Trophoblast cell (in vitro differentiated cells and primary cell): ENCODE measurements around the gene BPNT1.
A peak's percentile ranks its signal among the peaks of the same experiment; 100 is the strongest.
"Not testable (repeated sequence)": the region's sequence is repeated elsewhere in the genome, so short reads cannot be mapped to it uniquely, and the experiment has no call there.

ENCODE experiments used
- DNase-seq, 2 donors: peaks; one replicate each; pipeline ENCODE4 v3.0.0-alpha.2; 2016
- H2AFZ ChIP-seq: 2 replicates; pipeline ENCODE4 v1.6.1; 2013; ENCODE audit warnings: low read length, moderate library complexity, mild to moderate bottlenecking; ENCODE audit not compliant: insufficient read depth, poor library complexity
- H2AK5ac ChIP-seq: 2 replicates; pipeline ENCODE4 v1.6.1; 2013; ENCODE audit warnings: mild to moderate bottlenecking, low read length
- H2BK120ac ChIP-seq: 2 replicates; pipeline ENCODE4 v1.6.1; 2013; ENCODE audit warnings: low read length, mild to moderate bottlenecking, moderate library complexity; ENCODE audit not compliant: insufficient read depth, poor library complexity
- H2BK12ac ChIP-seq: 2 replicates; pipeline ENCODE4 v1.6.1; 2013; ENCODE audit warnings: mild to moderate bottlenecking, low read length, moderate library complexity
- H2BK5ac ChIP-seq: 2 replicates; pipeline ENCODE4 v1.6.1; 2013; ENCODE audit warnings: low read length, low read depth, moderate library complexity, mild to moderate bottlenecking; ENCODE audit not compliant: poor library complexity
- H3K14ac ChIP-seq: 2 replicates; pipeline ENCODE4 v1.6.1; 2013; ENCODE audit warnings: mild to moderate bottlenecking, low read length
- H3K18ac ChIP-seq: 2 replicates; pipeline ENCODE4 v1.6.1; 2013; ENCODE audit warnings: mild to moderate bottlenecking, low read length
- H3K23ac ChIP-seq: 2 replicates; pipeline ENCODE4 v1.6.1; 2013; ENCODE audit warnings: low read length
- H3K27ac ChIP-seq: 2 replicates; pipeline ENCODE4 v1.5.1; 2013; ENCODE audit warnings: low read depth, mild to moderate bottlenecking, inconsistent platforms, low read length, moderate library complexity
- H3K27me3 ChIP-seq: 2 replicates; pipeline ENCODE4 v1.6.1; 2013; ENCODE audit warnings: inconsistent platforms, mild to moderate bottlenecking, low read length, moderate library complexity; ENCODE audit not compliant: insufficient read depth
- H3K36me3 ChIP-seq, 2 experiments: 1 replicate in 1 of 2; 2 replicates in 1 of 2; pipeline ENCODE4 v1.6.1; 2013; ENCODE audit warnings: low read length in 2 of 2, mild to moderate bottlenecking in 2 of 2, moderate library complexity in 1 of 2; ENCODE audit not compliant: insufficient read depth in 2 of 2, control insufficient read depth in 1 of 2
- H3K4ac ChIP-seq: 2 replicates; pipeline ENCODE4 v1.6.1; 2013; ENCODE audit warnings: low read depth, mild to moderate bottlenecking, low read length, moderate library complexity
- H3K4me1 ChIP-seq, 2 experiments: 1 replicate in 1 of 2; 2 replicates in 1 of 2; pipeline ENCODE4 v1.6.1; 2013; ENCODE audit warnings: low read length in 2 of 2, mild to moderate bottlenecking in 2 of 2, moderate library complexity in 1 of 2; ENCODE audit not compliant: insufficient read depth in 2 of 2, control insufficient read depth in 1 of 2
- H3K4me2 ChIP-seq: 2 replicates; pipeline ENCODE4 v1.6.1; 2013; ENCODE audit warnings: inconsistent platforms, mild to moderate bottlenecking, low read length, moderate library complexity
- H3K4me3 ChIP-seq: 2 replicates; pipeline ENCODE4 v1.5.1; 2013; ENCODE audit warnings: mild to moderate bottlenecking, low read depth, low read length, inconsistent platforms
- H3K79me1 ChIP-seq: one replicate; pipeline ENCODE4 v1.6.1; 2013; ENCODE audit warnings: low read length
- H3K79me2 ChIP-seq: 2 replicates; pipeline ENCODE4 v1.6.1; 2013; ENCODE audit warnings: low read length, mild to moderate bottlenecking; ENCODE audit not compliant: control insufficient read depth, insufficient read depth, poor library complexity
- H3K9ac ChIP-seq: 2 replicates; pipeline ENCODE4 v1.6.1; 2013; ENCODE audit warnings: mild to moderate bottlenecking, low read length
- H3K9me3 ChIP-seq: 2 replicates; pipeline ENCODE4 v1.6.1; 2013; ENCODE audit warnings: low read depth, mild to moderate bottlenecking, control low read depth, inconsistent platforms, low read length; ENCODE audit not compliant: insufficient read depth
- H4K12ac ChIP-seq: 2 replicates; pipeline ENCODE4 v1.6.1; 2013; ENCODE audit warnings: low read depth, mild to moderate bottlenecking, low read length, moderate library complexity
- H4K8ac ChIP-seq: 2 replicates; pipeline ENCODE4 v1.6.1; 2013; ENCODE audit warnings: low read depth, mild to moderate bottlenecking, low read length, moderate library complexity
- H4K91ac ChIP-seq: one replicate; pipeline ENCODE4 v1.6.1; 2013; ENCODE audit warnings: low read depth, mild to moderate bottlenecking, low read length, moderate library complexity
- WGBS: extraction: QIAGEN DNeasy Blood & Tissue Kit; methylation state at CpG from one replicate; pipeline ENCODE4 v1.1.7; 2013; ENCODE audit warnings: missing lambda C conversion rate; ENCODE audit not compliant: insufficient read length, insufficient coverage; ENCODE audit errors: extremely low coverage; 5-methylcytosine and 5-hydroxymethylcytosine counted together

Gene BPNT1

GRCh38 chr1:220121791-220122530, 32.4 kb upstream of the BPNT1 start:
- Histone ChIP-seq H2BK120ac (no peak overlapping the region), H2BK5ac (no peak overlapping the region), H2BK12ac (no peak overlapping the region), H3K4me3 (no peak overlapping the region), H2AFZ (no peak overlapping the region), H3K27ac (no peak overlapping the region), H3K4ac (no peak overlapping the region), H3K9me3 (no peaks in the 10 kb centered on the region), H3K79me1 (no peaks in the 10 kb centered on the region), H3K27me3 (no peaks in the 10 kb centered on the region), H3K4me1 (no peaks in the 10 kb centered on the region), H3K36me3 (peaks cover 2 to 5% of the 10 kb centered on the region in 2 experiments), H2AK5ac (no peak overlapping the region), H4K8ac (no peak overlapping the region), H4K91ac (no peak overlapping the region), H3K4me2 (no peak overlapping the region), H3K9ac (no peak overlapping the region), H3K23ac (no peak overlapping the region), H3K79me2 (no peaks in the 10 kb centered on the region), H4K12ac (no peak overlapping the region), H3K18ac (no peak overlapping the region), H3K14ac (no peak overlapping the region)
- no CpG with 5 or more reads among the region's 8 CpGs for WGBS
- no peak for DNase-seq

DNA sequence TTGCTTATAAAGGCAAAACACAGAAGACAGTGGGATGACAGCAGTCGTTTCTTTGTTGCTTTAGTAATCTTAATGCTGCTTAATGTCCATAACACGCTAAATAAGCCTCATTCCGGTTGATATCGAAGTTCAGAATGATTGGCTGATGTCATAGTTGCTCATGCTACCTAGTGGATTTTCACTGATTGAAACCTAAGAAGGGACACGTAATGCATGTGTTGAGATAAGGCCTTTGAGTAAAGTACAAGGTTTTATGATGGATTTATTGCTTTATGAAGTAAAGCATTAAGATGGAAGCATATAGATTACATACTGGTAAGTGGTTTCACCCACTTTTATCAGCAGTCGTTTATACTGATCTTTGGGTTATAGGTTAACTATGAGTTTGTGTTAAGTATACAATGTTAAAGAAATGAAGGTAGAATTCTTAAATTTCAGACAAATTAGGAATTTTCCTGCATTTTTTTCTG, 29.5 kb upstream of the BPNT1 start:
- H3K14ac ChIP-seq: no peak overlapping the region
- no peak for DNase-seq
- no CpG with 5 or more reads among the region's 6 CpGs for WGBS
- no peak overlapping the region for H2BK120ac ChIP-seq
- H2AK5ac ChIP-seq: no peak overlapping the region
- no peak overlapping the region for H3K18ac ChIP-seq
- H2AFZ ChIP-seq: no peak overlapping the region
- H3K23ac ChIP-seq: no peak overlapping the region
- no peak overlapping the region for H4K91ac ChIP-seq
- no peak overlapping the region for H4K12ac ChIP-seq
- H3K27me3 ChIP-seq: no peaks in the 10 kb centered on the region
- H3K36me3 ChIP-seq: peaks cover 5 to 14% of the 10 kb centered on the region in 2 experiments
- no peaks in the 10 kb centered on the region for H3K79me2 ChIP-seq
- no peaks in the 10 kb centered on the region for H3K79me1 ChIP-seq
- no peak overlapping the region for H3K9ac ChIP-seq
- no peak overlapping the region for H3K4me2 ChIP-seq
- no peak overlapping the region for H4K8ac ChIP-seq
- no peak overlapping the region for H3K4me3 ChIP-seq
- H3K27ac ChIP-seq: no peak overlapping the region
- H2BK12ac ChIP-seq: no peak overlapping the region
- no peak overlapping the region for H3K4ac ChIP-seq
- no peak overlapping the region for H2BK5ac ChIP-seq
- no peaks in the 10 kb centered on the region for H3K4me1 ChIP-seq
- no peaks in the 10 kb centered on the region for H3K9me3 ChIP-seq

DNA sequence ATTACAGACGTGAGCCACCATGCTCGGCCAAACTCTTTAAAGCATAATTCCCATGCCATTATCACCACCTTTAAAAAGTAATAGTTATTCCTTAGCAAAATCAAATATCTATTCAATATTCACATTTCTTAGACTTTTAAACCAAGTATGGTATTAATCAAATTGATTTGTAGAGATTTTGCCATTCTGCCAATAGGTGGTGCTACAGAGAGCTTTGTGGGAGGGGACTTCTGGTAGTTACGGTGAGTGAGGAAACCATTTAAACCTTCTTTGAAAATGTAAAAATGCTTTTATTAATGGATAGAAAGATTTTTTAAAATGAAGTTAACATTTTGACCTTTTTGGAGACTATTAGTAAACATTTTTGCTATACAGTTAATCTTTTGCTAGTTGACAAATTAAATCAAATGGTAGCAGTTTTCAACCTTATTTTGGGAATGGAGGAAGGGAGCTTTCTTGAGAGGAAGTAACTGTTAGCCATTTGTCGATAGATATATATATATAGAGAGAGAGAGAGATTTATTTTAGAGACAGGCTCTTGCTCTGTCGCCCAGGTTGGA, 23.6 kb upstream of the BPNT1 start:
- Histone ChIP-seq H3K4ac (no peak overlapping the region), H4K91ac (no peak overlapping the region), H3K9ac (no peak overlapping the region), H2AK5ac (no peak overlapping the region), H3K79me1 (no peaks in the 10 kb centered on the region), H3K23ac (no peak overlapping the region), H2BK12ac (no peak overlapping the region), H3K4me3 (no peak overlapping the region), H3K9me3 (no peaks in the 10 kb centered on the region), H2BK5ac (no peak overlapping the region), H3K18ac (no peak overlapping the region), H4K8ac (no peak overlapping the region), H4K12ac (no peak overlapping the region), H3K14ac (no peak overlapping the region), H3K27me3 (no peaks in the 10 kb centered on the region), H3K79me2 (no peaks in the 10 kb centered on the region), H2BK120ac (no peak overlapping the region), H3K27ac (no peak overlapping the region), H3K4me2 (no peak overlapping the region), H3K36me3 (peaks cover 20 to 22% of the 10 kb centered on the region in 2 experiments), H2AFZ (no peak overlapping the region), H3K4me1 (no peaks in the 10 kb centered on the region)
- peak in 1 of 2 donors; percentile 65 for DNase-seq
- no CpG with 5 or more reads among the region's 5 CpGs for WGBS

DNA sequence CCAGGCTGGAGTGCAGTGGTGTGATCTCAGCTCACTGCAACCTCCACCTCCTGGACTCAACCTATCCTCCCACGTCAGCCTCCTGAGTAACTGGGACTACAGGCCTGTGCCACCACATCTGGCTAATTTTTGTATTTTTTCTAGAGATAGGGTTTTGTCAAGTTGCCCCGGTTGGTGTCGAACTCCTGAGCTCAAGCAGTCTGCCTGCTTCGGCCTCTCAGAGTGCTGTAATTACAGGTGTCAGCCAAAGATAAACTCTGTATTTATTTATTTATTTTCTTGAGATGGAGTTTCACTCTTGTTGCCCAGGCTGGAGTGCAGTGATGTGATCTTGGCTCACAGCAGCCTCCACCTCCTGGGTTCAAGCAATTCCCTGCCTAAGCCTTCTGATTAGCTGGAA, 23.0 kb upstream of the BPNT1 start:
- H4K8ac ChIP-seq, H2AK5ac ChIP-seq, H2BK5ac ChIP-seq, H3K23ac ChIP-seq, H3K4me3 ChIP-seq, H3K4me2 ChIP-seq, H2BK120ac ChIP-seq, H4K12ac ChIP-seq, H3K9ac ChIP-seq, H3K79me1 ChIP-seq, H2BK12ac ChIP-seq, H3K9me3 ChIP-seq, H2AFZ ChIP-seq, H3K4ac ChIP-seq, DNase-seq, H3K4me1 ChIP-seq, H3K18ac ChIP-seq, H4K91ac ChIP-seq, H3K27ac ChIP-seq, H3K79me2 ChIP-seq, H3K14ac ChIP-seq, H3K27me3 ChIP-seq: not testable (repeated sequence)
- WGBS: no CpG with 5 or more reads among the region's 4 CpGs
- peaks cover 22 to 25% of the 10 kb centered on the region in 2 experiments for H3K36me3 ChIP-seq
